Left lung (tissue), 10 donors: ENCODE results near the gene EIF5AL1. TPM values are rescaled to one million over a fixed set of nuclear protein-coding genes. Genes with fewer than 3 reads are reported as not detected.
"Not testable (repeated sequence)": the region's sequence is repeated elsewhere in the genome, so short reads cannot be mapped to it uniquely, and the experiment has no call there.

Experiments used
- ATAC-seq: fragments of 200-7000 bp; cut with Tn5 transposase; one replicate; pipeline ENCODE4 v1.9.1; 2020; ENCODE audit warnings: moderate library complexity
- DNase-seq, 4 donors: peaks; one replicate each; pipeline ENCODE4 v3.0.0-alpha.2; 2013 to 2020
- H3K27ac ChIP-seq, 2 donors: fragments of 200-600 bp; sonication (generic) in 1 of 2; one replicate each; pipeline versions ENCODE4 v1.5.0 to v1.8.0; 2020 to 2021
- H3K27me3 ChIP-seq, 2 donors: fragments of 200-600 bp; sonication (generic) in 1 of 2; one replicate each; pipeline versions ENCODE4 v1.5.0 to v1.8.0; 2020 to 2021
- H3K36me3 ChIP-seq, 2 donors: fragments of 200-600 bp; sonication (generic) in 1 of 2; one replicate each; pipeline versions ENCODE4 v1.5.0 to v1.8.0; 2020 to 2021
- H3K4me1 ChIP-seq, 2 donors: fragments of 200-600 bp; one replicate each; pipeline ENCODE4 v1.8.0; 2021
- H3K4me3 ChIP-seq, 2 donors: fragments of 200-600 bp; sonication (generic) in 1 of 2; one replicate each; pipeline versions ENCODE4 v1.5.0 to v1.8.0; 2020 to 2021; ENCODE audit warnings: mild to moderate bottlenecking in 1 of 2
- H3K9me3 ChIP-seq, 2 donors: fragments of 200-600 bp; sonication (generic) in 1 of 2; one replicate each; pipeline versions ENCODE4 v1.5.0 to v1.8.0; 2020 to 2021
- CTCF ChIP-seq, 2 donors: fragments of 200-600 bp; sonication (generic) in 1 of 2; IDR thresholded peaks; one replicate each; pipeline versions ENCODE4 v1.5.0 to v1.8.0; 2021; ENCODE audit warnings: antibody characterized with exemption in 2 of 2
- intact Hi-C, 2 donors: fragments of 100-400 bp; cut with DNase I; formaldehyde crosslinking; loops; one replicate each; pipeline versions ENCODE4 v1.11.2 to v1.14.2; 2022
- polyA plus RNA-seq, 6 donors: library from polyadenylated mRNA; unstranded; fragments of 120-200 nt; gene quantifications; one replicate each; pipeline ENCODE4 v1.2.1, GENCODE V29; 2013; ENCODE audit not compliant: insufficient read length in 6 of 6
- total RNA-seq, 2 donors: library from RNA; stranded (reverse); fragmentation: NEBNext Ultra II Directional; extraction: Animal tissue kit (Norgen Biotek cat#: 25700); gene quantifications; one replicate each; pipeline ENCODE4 v1.2.1, GENCODE V29; 2021
- donor health status: DM: no; HTN: yes; CAD: no.
- donor health status: DM: no; HTN: no; CAD: no.

Gene EIF5AL1
- total and polyA plus RNA-seq, 8 donors, result 0.18 to 3.5 (median 0.86) TPM

- H3K4me3 ChIP-seq, result no peak overlapping the region
- DNase-seq, result no peak
- no peak for ATAC-seq
- intact Hi-C loops, result no loop called here
- H3K4me1 ChIP-seq, result no peaks in the 10 kb centered on the region
- H3K27me3 ChIP-seq, result peaks cover 0 to 5% of the 10 kb centered on the region in 2 donors
- no peaks in the 10 kb centered on the region for H3K9me3 ChIP-seq
- H3K36me3 ChIP-seq, result no peaks in the 10 kb centered on the region
- no peak overlapping the region for H3K27ac ChIP-seq
- no peak for TF ChIP-seq CTCF (IDR thresholded peaks at IDR 0.05)
These were observed 6.5 kb upstream of the EIF5AL1 start for GRCh38 chr10:79505829-79506228.

GRCh38 chr10:79507440-79508167, 4.7 kb upstream of the EIF5AL1 start:
- intact Hi-C loops, result no loop called here
- Histone ChIP-seq H3K9me3 (no peaks in the 10 kb centered on the region), H3K4me3 (no peak overlapping the region), H3K27me3 (peaks cover 0 to under 1% of the 10 kb centered on the region in 2 donors), H3K4me1 (no peaks in the 10 kb centered on the region), H3K27ac (no peak overlapping the region), H3K36me3 (no peaks in the 10 kb centered on the region)
- DNase-seq, result peak in 1 of 4 donors; percentile 58
- ATAC-seq, result peak; percentile 48
- TF ChIP-seq CTCF (IDR thresholded peaks at IDR 0.05), result no peak

- ATAC-seq, H3K4me1 ChIP-seq, intact Hi-C loops, H3K36me3 ChIP-seq, H3K27me3 ChIP-seq, H3K9me3 ChIP-seq, H3K4me3 ChIP-seq, DNase-seq, H3K27ac ChIP-seq: not testable (repeated sequence)
These were observed 4.1 kb upstream of the EIF5AL1 start for GRCh38 chr10:79508245-79508644.

GRCh38 chr10:79509306-79509933, 2.9 kb upstream of the EIF5AL1 start:
- intact Hi-C loops, H3K27me3 ChIP-seq, DNase-seq, H3K4me1 ChIP-seq, H3K9me3 ChIP-seq, H3K27ac ChIP-seq, H3K36me3 ChIP-seq, H3K4me3 ChIP-seq: not testable (repeated sequence)
- ATAC-seq, result peak; percentile 83

- H3K36me3 ChIP-seq, H3K27ac ChIP-seq, DNase-seq, H3K4me3 ChIP-seq, H3K9me3 ChIP-seq, H3K27me3 ChIP-seq, H3K4me1 ChIP-seq, intact Hi-C loops: not testable (repeated sequence)
- peak; percentile 68 for ATAC-seq
These were observed 2.3 kb upstream of the EIF5AL1 start for GRCh38 chr10:79509934-79510508.

- DNase-seq, H3K9me3 ChIP-seq, H3K36me3 ChIP-seq, H3K27ac ChIP-seq, H3K4me3 ChIP-seq, H3K4me1 ChIP-seq, ATAC-seq, H3K27me3 ChIP-seq, intact Hi-C loops: not testable (repeated sequence)
These were observed 4.3 kb downstream of the EIF5AL1 start for GRCh38 chr10:79516532-79517205.

- H3K9me3 ChIP-seq, H3K27me3 ChIP-seq, H3K4me3 ChIP-seq, H3K36me3 ChIP-seq, DNase-seq, ATAC-seq, H3K27ac ChIP-seq, H3K4me1 ChIP-seq, intact Hi-C loops: not testable (repeated sequence)
These were observed 5.2 kb downstream of the EIF5AL1 start for GRCh38 chr10:79517567-79517966.

GRCh38 chr10:79521751-79522150, 9.4 kb downstream of the EIF5AL1 start:
- not testable (repeated sequence) for H3K4me1 ChIP-seq, DNase-seq

GRCh38 chr10:79522464-79522863, 10.1 kb downstream of the EIF5AL1 start:
- H3K27me3 ChIP-seq, intact Hi-C loops, H3K36me3 ChIP-seq, H3K9me3 ChIP-seq, DNase-seq, ATAC-seq, H3K27ac ChIP-seq, H3K4me1 ChIP-seq, H3K4me3 ChIP-seq: not testable (repeated sequence)

More at GRCh38 chr10:79521751-79522150, 9.4 kb downstream of the EIF5AL1 start:
- H3K36me3 ChIP-seq, H3K9me3 ChIP-seq, H3K27me3 ChIP-seq, intact Hi-C loops, ATAC-seq, H3K27ac ChIP-seq, H3K4me3 ChIP-seq: not testable (repeated sequence)

- H3K27ac ChIP-seq, H3K4me1 ChIP-seq, intact Hi-C loops, H3K9me3 ChIP-seq, H3K36me3 ChIP-seq, H3K27me3 ChIP-seq, H3K4me3 ChIP-seq, ATAC-seq, DNase-seq: not testable (repeated sequence)
These were observed 11.0 kb downstream of the EIF5AL1 start for GRCh38 chr10:79523157-79523853.
